Activated T-helper 17 cell treated with anti-CD3 and anti-CD28 coated beads, Interleukin-2, amount 50 U/mL, for 72 hours (primary cell): Measurements from ENCODE around the gene NAP1L1. TPM values are rescaled to one million over a fixed set of nuclear protein-coding genes. Genes with fewer than 3 reads are reported as not detected.

Experiments used
- ATAC-seq: fragments of 150-1000 bp; cut with Tn5 transposase; replicated peaks from 2 replicates; pipeline ENCODE4 v1.10.0; 2021; ENCODE audit warnings: mild to moderate bottlenecking, moderate library complexity
- H3K27ac Mint-ChIP-seq: one replicate; pipeline ENCODE4 v1.8.0; 2022; ENCODE audit warnings: mixed read lengths
- H3K27me3 Mint-ChIP-seq: one replicate; pipeline ENCODE4 v1.8.0; 2022; ENCODE audit warnings: mixed read lengths
- H3K36me3 Mint-ChIP-seq: one replicate; pipeline ENCODE4 v1.8.0; 2022; ENCODE audit warnings: low read depth, mild to moderate bottlenecking, mixed read lengths
- H3K4me1 Mint-ChIP-seq: one replicate; pipeline ENCODE4 v1.8.0; 2022; ENCODE audit warnings: mixed read lengths
- H3K4me3 Mint-ChIP-seq: one replicate; pipeline ENCODE4 v1.8.0; 2022; ENCODE audit warnings: mild to moderate bottlenecking, mixed read lengths
- H3K9me3 Mint-ChIP-seq: one replicate; pipeline ENCODE4 v1.8.0; 2022; ENCODE audit warnings: mixed read lengths
- total RNA-seq, 2 donors: library from RNA; stranded (reverse); gene quantifications; one replicate each; pipeline ENCODE4 v1.2.3, GENCODE V29; 2022

Gene NAP1L1
- total RNA-seq = 100 to 1,000 TPM; 715 to 937 TPM

DNA sequence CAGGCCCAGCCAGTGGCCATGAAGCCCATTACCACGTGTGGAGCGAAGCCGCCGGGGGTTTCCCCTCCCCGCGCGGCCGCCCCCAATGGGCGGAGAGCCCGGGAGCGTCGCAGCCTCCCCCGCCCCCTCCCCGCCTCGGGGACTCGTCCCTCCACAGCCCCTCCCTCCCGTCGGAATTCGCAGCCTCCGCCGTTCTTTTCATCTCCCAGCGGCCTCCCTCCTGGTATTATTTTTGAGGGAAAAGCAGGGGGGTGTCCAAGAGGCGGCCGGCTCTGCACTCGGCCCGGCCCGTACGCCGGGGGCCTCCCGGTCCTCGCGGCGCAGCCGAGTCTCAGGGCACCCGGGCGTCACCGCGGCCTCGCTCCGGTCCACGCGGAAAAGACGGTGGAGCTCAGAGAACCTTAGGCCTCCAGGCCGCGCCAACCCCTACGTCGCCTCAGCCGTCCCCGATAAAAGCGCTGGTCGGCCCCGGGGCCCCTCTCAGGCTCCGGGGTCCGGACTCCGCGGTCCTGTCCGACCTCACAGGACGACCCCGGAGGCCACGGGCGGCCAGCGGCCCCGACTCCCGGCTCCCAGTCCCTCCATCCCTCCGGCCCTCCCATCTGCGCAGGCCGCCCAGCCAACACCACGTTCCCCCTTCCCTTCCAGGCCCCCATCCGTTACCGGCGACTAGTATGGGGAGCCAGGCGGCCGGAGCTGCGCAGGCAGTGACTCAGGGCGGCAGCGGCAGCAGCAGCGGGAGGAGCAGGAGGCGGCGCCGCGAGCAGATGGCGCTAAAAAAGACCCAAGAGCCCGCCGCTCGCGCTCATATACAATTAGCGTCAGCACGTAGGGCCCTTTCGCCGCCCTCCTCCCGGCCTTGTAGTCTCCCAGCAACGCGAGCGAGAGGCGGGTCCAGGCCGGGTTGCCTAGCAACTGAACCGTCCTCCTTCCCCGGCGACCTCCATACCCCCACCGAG lies at the start of gene NAP1L1:
TSS of gene NAP1L1 (minus strand) at position 782 of the 959 bp plus-strand sequence. CDS start 10,466 bp downstream, outside the sequence.
- no peaks in the 10 kb centered on the region for H3K9me3 Mint-ChIP-seq
- peak within 1 kb of the TSS; percentile 99 for H3K27ac Mint-ChIP-seq
- peak; percentile 89 for ATAC-seq
- H3K4me1 Mint-ChIP-seq = peaks cover 37% of the 10 kb centered on the region
- no peaks in the 10 kb centered on the region for H3K27me3 Mint-ChIP-seq
- H3K36me3 Mint-ChIP-seq = peaks cover 61% of the 10 kb centered on the region
- H3K4me3 Mint-ChIP-seq = peak within 1 kb of the TSS; percentile 97

GRCh38 chr12:76127588-76127987 lies 43.1 kb upstream of the NAP1L1 start:
- ATAC-seq = no peak
- H3K9me3 Mint-ChIP-seq = no peaks in the 10 kb centered on the region

GRCh38 chr12:76124456-76124855 lies 40.0 kb upstream of the NAP1L1 start:
- no peak overlapping the region for H3K4me3 Mint-ChIP-seq
- no peak overlapping the region for H3K27ac Mint-ChIP-seq
- no peak for ATAC-seq
- H3K4me1 Mint-ChIP-seq = no peaks in the 10 kb centered on the region
- H3K9me3 Mint-ChIP-seq = no peaks in the 10 kb centered on the region
- H3K36me3 Mint-ChIP-seq = no peaks in the 10 kb centered on the region
- no peaks in the 10 kb centered on the region for H3K27me3 Mint-ChIP-seq

More at GRCh38 chr12:76127588-76127987, 43.1 kb upstream of the NAP1L1 start:
- Mint-ChIP-seq H3K36me3 (no peaks in the 10 kb centered on the region), H3K27me3 (peaks cover 4% of the 10 kb centered on the region), H3K27ac (no peak overlapping the region), H3K4me1 (no peaks in the 10 kb centered on the region), H3K4me3 (no peak overlapping the region)

DNA sequence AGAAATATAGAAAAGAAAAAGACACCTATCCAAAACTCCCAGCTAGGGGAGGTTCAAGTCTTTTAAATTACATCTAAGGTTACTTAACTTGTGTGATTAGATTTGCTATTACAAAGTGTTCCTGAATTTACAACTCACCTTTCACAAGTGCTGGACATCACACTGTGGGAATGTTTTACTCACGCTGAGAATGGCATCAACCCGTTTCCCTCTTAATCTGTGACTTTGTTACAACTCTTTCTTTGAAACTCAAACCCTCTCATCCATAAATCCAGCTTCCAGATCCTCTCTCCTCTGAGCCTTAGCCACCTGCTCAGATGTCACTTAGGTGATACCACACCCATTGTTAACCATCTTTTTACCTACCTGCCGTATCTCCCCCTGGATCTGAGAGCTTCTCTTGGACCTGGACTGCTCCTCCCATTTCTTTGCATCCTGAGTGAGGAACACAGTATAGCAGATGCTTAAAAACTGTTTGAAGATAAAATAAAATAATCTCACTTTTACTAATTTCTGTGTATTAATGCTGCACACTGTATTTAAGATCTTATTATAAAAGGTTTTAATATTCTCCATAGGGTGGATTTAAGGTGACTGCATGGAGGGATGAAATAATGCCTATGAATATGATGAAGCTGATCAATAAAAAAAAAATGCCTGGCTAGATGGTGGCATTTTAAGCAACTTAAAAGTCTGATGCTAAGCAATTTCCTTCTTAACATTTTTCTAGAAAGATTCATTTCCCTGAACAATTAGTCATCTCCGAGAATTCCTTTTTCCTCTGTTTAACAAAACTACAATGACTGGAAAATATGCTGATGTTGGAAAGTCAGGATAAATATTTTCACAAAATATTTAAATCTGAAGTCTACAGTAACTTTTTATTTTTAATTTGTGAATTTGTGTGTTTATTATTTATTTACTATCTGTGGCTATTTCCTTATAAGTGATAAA lies 39.1 kb upstream of the NAP1L1 start:
- Mint-ChIP-seq H3K4me1 (no peaks in the 10 kb centered on the region), H3K4me3 (no peak overlapping the region), H3K9me3 (no peaks in the 10 kb centered on the region), H3K27ac (no peak overlapping the region), H3K27me3 (no peaks in the 10 kb centered on the region), H3K36me3 (no peaks in the 10 kb centered on the region)
- no peak for ATAC-seq

DNA sequence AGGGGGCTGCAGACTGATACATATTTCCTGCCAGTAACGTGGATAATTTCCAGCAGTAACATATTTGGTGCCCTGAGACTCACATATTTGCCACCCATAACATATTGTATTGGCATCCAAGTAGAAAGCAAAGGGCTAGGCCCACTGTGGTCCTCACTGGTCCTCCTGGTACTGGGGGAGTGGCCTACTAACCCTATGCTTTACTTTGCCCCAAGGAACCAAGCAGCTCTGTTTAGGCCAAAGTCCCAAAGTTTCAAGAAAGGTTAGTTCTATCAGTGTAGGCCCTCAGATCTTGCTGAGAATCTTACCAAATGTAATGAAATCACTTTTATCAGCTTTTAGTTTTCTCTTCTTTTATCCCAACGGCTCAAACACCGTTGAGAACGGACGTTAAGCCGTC lies 35.4 kb upstream of the NAP1L1 start:
- peak; percentile 29 for ATAC-seq
- no peak overlapping the region for H3K27ac Mint-ChIP-seq
- H3K4me3 Mint-ChIP-seq = no peak overlapping the region
- no peaks in the 10 kb centered on the region for H3K4me1 Mint-ChIP-seq
- H3K27me3 Mint-ChIP-seq = no peaks in the 10 kb centered on the region
- H3K9me3 Mint-ChIP-seq = no peaks in the 10 kb centered on the region
- no peaks in the 10 kb centered on the region for H3K36me3 Mint-ChIP-seq

GRCh38 chr12:76117751-76118150 lies 33.3 kb upstream of the NAP1L1 start:
- no peaks in the 10 kb centered on the region for H3K4me1 Mint-ChIP-seq
- no peak overlapping the region for H3K27ac Mint-ChIP-seq
- no peak overlapping the region for H3K4me3 Mint-ChIP-seq
- H3K9me3 Mint-ChIP-seq = no peaks in the 10 kb centered on the region
- ATAC-seq = no peak
- no peaks in the 10 kb centered on the region for H3K27me3 Mint-ChIP-seq
- no peaks in the 10 kb centered on the region for H3K36me3 Mint-ChIP-seq

- H3K4me3 Mint-ChIP-seq = no peak overlapping the region
- H3K4me1 Mint-ChIP-seq = no peaks in the 10 kb centered on the region
- H3K27me3 Mint-ChIP-seq = no peaks in the 10 kb centered on the region
- H3K9me3 Mint-ChIP-seq = no peaks in the 10 kb centered on the region
- H3K27ac Mint-ChIP-seq = no peak overlapping the region
- ATAC-seq = no peak
- H3K36me3 Mint-ChIP-seq = no peaks in the 10 kb centered on the region
Measured at GRCh38 chr12:76117067-76117691, 32.7 kb upstream of the NAP1L1 start.

DNA sequence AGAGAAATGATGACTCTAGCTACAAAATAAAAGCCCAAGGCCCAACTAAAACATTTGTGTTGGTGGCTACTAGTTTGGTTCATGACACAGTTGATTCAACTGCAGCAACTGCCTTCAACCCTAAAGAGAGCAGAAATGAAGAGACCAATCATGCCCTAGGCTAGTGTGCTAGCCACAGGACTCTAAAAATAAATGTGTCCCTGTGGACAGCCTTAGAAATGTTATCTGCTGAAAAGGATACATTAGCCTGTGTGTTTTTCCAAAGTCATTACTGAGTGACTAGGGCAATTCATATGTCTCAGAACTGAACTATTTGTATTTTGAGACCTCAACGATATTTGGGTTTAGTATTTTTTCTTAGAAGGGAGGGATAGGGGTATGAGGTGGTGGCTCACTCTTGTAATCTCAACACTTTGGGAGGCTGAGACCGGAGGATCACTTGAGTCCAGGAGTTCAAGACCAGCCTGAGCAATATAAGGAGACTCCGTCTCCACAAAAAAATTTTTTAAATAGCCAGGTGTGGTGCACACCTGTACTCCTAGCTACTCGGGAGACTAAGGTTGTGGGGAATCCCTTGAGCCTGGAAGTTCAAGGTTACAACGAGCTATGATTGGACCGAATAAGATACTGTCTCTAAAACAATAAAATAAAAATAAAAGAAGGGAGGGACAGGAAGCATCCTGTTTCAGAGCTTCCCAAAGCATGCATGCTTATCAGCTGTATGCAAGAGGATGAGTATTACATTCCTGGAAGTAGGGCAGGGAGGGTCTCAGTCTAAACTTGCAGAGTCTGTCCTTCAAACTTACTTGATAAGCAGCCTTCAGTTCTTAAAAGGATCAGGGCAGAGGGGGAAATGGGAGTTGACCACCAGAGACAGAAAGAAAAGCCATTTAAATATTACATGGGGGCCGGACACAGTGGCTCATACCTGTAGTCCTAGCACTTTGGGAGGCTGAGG lies 29.6 kb upstream of the NAP1L1 start:
- H3K4me3 Mint-ChIP-seq = no peak overlapping the region
- no peak for ATAC-seq
- H3K4me1 Mint-ChIP-seq = no peaks in the 10 kb centered on the region
- no peaks in the 10 kb centered on the region for H3K9me3 Mint-ChIP-seq
- H3K36me3 Mint-ChIP-seq = no peaks in the 10 kb centered on the region
- H3K27ac Mint-ChIP-seq = no peak overlapping the region
- H3K27me3 Mint-ChIP-seq = no peaks in the 10 kb centered on the region

DNA sequence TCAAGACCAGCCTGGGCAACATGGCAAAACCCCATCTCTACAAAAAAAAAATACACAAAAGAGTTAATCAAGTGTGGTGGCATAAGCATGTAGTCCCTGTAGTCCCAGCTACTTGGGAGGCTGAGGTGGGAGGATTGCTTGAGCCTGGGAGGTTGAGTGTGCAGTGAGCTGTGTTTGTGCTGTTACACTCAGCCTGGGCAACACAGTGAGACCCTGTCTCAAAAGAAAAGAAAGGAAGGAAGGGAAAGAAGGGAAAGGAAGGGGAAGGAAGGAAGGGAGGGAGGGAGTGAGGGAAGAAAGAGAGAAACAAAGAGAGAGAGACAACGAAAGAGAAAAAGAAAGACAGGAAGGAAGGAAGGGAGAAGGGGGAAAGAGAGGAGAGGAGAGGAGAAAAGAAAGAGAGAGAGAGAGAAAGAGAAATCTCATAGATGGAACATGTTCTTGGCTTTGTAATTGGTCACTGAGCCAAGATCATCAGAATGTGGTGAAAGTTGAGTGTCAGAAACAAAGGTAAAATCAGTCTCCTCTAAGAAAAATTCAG lies 26.8 kb upstream of the NAP1L1 start:
- H3K4me3 Mint-ChIP-seq = no peak overlapping the region
- no peak for ATAC-seq
- peaks cover 1% of the 10 kb centered on the region for H3K27me3 Mint-ChIP-seq
- no peaks in the 10 kb centered on the region for H3K4me1 Mint-ChIP-seq
- no peaks in the 10 kb centered on the region for H3K36me3 Mint-ChIP-seq
- H3K27ac Mint-ChIP-seq = no peak overlapping the region
- H3K9me3 Mint-ChIP-seq = no peaks in the 10 kb centered on the region

DNA sequence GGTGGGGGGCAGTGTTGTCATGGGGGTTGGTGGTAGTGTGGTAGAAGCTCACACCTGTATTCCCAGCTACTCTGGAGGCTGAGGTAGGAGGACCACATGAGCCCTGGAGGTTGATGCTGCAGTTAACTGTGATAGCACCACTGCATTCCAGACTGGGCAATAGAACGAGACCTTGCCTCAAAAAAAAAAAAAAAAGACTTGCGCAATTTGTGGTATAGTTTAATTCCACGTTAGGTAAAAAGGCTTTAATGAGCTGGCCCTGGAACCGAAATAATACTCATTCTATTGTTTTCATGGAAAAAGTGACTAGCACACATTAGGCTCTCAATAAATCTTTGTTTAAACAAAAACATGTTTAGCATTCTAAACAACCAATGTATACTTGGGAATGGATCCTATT lies 25.4 kb upstream of the NAP1L1 start:
- Mint-ChIP-seq H3K27me3 (peaks cover 4% of the 10 kb centered on the region), H3K9me3 (no peaks in the 10 kb centered on the region), H3K4me1 (no peaks in the 10 kb centered on the region), H3K27ac (no peak overlapping the region), H3K4me3 (no peak overlapping the region), H3K36me3 (no peaks in the 10 kb centered on the region)
- ATAC-seq = no peak

DNA sequence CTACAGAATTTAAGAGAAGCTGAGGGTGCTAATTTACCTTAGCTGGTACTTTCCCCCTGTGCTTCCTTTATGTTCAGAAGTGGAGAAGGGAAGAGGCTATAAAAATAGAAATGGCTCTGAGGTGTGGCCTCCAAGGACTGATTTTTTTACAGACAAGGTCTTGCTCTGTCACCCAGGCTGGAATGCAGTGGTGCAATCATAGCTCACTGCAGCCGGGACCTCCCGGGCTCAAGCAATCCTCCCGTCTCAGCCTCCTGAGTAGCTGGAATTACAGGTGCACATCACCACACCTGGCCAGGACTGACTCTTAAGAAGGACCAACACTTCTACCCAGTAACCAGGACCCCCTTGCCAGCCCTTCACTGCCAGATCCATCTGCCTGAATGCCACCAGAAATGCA lies 23.9 kb upstream of the NAP1L1 start:
- H3K27ac Mint-ChIP-seq = no peak overlapping the region
- H3K9me3 Mint-ChIP-seq = no peaks in the 10 kb centered on the region
- no peaks in the 10 kb centered on the region for H3K4me1 Mint-ChIP-seq
- no peak for ATAC-seq
- no peak overlapping the region for H3K4me3 Mint-ChIP-seq
- H3K36me3 Mint-ChIP-seq = no peaks in the 10 kb centered on the region
- peaks cover 4% of the 10 kb centered on the region for H3K27me3 Mint-ChIP-seq

DNA sequence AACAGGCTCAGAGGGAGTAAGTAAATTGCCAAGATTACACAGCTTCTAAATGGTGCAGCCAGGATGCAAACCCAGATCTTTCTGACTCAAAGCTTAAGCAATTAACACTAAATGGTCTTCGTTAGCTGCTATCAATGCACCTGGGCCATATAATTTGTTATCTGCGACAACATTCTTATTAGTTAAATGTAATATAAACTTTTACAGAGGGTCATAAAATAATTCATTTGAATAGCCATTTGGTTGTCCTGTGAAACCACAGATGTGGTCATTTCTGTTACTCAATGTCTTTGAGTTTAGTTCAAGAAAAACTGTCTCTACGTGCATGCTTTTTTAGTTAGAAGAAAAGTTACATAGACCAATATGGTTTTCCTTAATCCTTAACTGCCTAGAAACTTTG lies 22.1 kb upstream of the NAP1L1 start:
- Mint-ChIP-seq H3K4me3 (no peak overlapping the region), H3K27me3 (peaks cover 4% of the 10 kb centered on the region), H3K36me3 (no peaks in the 10 kb centered on the region), H3K9me3 (no peaks in the 10 kb centered on the region), H3K27ac (no peak overlapping the region), H3K4me1 (no peaks in the 10 kb centered on the region)
- ATAC-seq = no peak

- Mint-ChIP-seq H3K36me3 (no peaks in the 10 kb centered on the region), H3K27me3 (peaks cover 7% of the 10 kb centered on the region), H3K4me1 (no peaks in the 10 kb centered on the region)
Measured at GRCh38 chr12:76103958-76104357, 19.5 kb upstream of the NAP1L1 start.

More at GRCh38 chr12:76103958-76104357, 19.5 kb upstream of the NAP1L1 start:
- Mint-ChIP-seq H3K9me3 (no peaks in the 10 kb centered on the region), H3K27ac (no peak overlapping the region), H3K4me3 (no peak overlapping the region)
- no peak for ATAC-seq
